ENCODE results near the gene CRYGN.

- TF ChIP-seq CTCF (IDR thresholded peaks at IDR 0.05): peak in 2 of 6 experiments; percentile 11
- TF ChIP-seq POLR2A (IDR thresholded peaks at IDR 0.05): no peak
Observed at GRCh38 chr7:151432658-151433521, 7.1 kb downstream of the CRYGN start.
